Measurements from ENCODE around the gene PANX3. TPM values are rescaled to one million over a fixed set of nuclear protein-coding genes. Genes with fewer than 3 reads are reported as not detected.

PANX3 gene
- total and polyA plus RNA-seq, 2 of the 13 experiments (the other 11 are each of a cell fraction or from before 2014, with no cell fraction given), result not detected

DNA sequence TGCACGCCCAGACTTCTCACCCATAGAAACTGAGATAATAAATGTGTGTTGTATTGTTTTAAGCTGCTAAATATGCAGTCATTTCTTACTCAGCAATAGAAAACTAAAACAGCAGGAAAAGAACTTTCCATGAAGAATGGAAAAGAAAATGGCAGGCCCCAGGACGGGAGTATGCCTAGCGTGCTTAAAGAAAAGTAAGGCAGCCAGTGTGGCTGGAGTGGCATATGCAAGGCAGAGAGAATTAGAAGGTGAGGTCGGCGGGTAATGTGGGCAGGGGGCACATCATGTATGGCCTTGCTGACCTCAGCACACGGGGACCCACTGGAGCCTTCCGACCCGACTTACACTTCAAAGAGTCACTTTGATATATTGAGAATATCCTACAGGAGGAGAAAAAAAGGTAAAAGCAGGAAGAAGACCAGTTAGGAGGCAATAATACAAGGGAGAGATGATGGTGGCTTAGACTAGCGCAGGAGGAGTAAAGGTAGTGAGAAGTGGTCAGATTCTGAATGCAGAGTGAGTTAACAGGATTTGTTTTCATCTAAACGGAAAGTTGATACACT is 31.9 kb downstream of the PANX3 start:
- no peaks in the 10 kb centered on the region for H3K36me3 ChIP-seq (replicated peaks in 1 of 2; ENCODE audit: control insufficient read depth in 1 of 2, insufficient read depth in 2 of 2, low read length in 2 of 2)
- H4K20me1 ChIP-seq (ENCODE audit: insufficient read depth, low read length), result no peaks in the 10 kb centered on the region
- intact Hi-C loops (cut with micrococcal nuclease; ENCODE audit: unreplicated experiment) (no loop called here), in situ Hi-C loops (cut with HindIII; ENCODE audit: extremely low pct_ligation_motif_present, low pct_unique_long_range_greater_than_20kb) (loop anchor here (5.0 to 10.0 kb wide), 2 partner anchors 194 to 222 kb away; partner anchors contain the start of gene ROBO3)
- 95% methylated on average over 10 of the region's 10 CpGs for WGBS (ENCODE audit: low lambda C conversion rate)
- DNase-seq (ENCODE audit: low spot score), result no peak
- H3K9ac ChIP-seq (ENCODE audit: insufficient read depth, low read depth, low read length), result no peak overlapping the region
- no TSS peak for BruUV-seq (replicated peaks)
- TF ChIP-seq IRF9 (CRISPR knock-in tag; IDR thresholded peaks at IDR 0.05; ENCODE audit: borderline replicate concordance) (no peak), CSRNP2 (CRISPR knock-in tag; conservative IDR thresholded peaks at IDR 0.05; ENCODE audit: low read depth) (no peak)
- peaks cover 7% of the 10 kb centered on the region for H3K4me1 ChIP-seq (ENCODE audit: insufficient read depth, low read length)
- no peaks in the 10 kb centered on the region for H3K9me3 ChIP-seq (ENCODE audit: low read length)
- no peak overlapping the region for H3K4me3 ChIP-seq (replicated peaks in 1 of 3; ENCODE audit: insufficient read depth in 1 of 3, low read depth in 2 of 3, low read length in 3 of 3)
- no peaks in the 10 kb centered on the region for H3K27me3 ChIP-seq (ENCODE audit: control insufficient read depth in 1 of 2, insufficient read depth in 2 of 2, low read length in 2 of 2)
- FAIRE-seq, result no peak
- ChIA-PET CTCF (ENCODE audit: low intra/inter-chr PET ratio, low total read pairs) (interaction anchor here (1.0 to 2.2 kb wide), 2 partner anchors 194 to 225 kb away, joined by 3 to 17 read pairs; no protein-coding TSS in a partner anchor), POLR2A (no interaction called here)
- no peak overlapping the region for H2AFZ ChIP-seq (ENCODE audit: low read length)
- no peak overlapping the region for H3K27ac ChIP-seq (ENCODE audit: extremely low read length, insufficient read depth, low read length)
- H3K79me2 ChIP-seq (ENCODE audit: insufficient read depth, low read length), result no peaks in the 10 kb centered on the region
- no peak overlapping the region for H3K4me2 ChIP-seq (ENCODE audit: low read depth, low read length)
- no peak for ATAC-seq
